ENCODE measurements around the gene CYP27B1.

GRCh38 chr12:57726884-57727757 is 39.8 kb downstream of the CYP27B1 start:
- no peak for TF ChIP-seq TAF1 (IDR thresholded peaks at IDR 0.05; ENCODE audit: borderline replicate concordance, insufficient read depth, low read length)
- TF ChIP-seq, protein P1, sequence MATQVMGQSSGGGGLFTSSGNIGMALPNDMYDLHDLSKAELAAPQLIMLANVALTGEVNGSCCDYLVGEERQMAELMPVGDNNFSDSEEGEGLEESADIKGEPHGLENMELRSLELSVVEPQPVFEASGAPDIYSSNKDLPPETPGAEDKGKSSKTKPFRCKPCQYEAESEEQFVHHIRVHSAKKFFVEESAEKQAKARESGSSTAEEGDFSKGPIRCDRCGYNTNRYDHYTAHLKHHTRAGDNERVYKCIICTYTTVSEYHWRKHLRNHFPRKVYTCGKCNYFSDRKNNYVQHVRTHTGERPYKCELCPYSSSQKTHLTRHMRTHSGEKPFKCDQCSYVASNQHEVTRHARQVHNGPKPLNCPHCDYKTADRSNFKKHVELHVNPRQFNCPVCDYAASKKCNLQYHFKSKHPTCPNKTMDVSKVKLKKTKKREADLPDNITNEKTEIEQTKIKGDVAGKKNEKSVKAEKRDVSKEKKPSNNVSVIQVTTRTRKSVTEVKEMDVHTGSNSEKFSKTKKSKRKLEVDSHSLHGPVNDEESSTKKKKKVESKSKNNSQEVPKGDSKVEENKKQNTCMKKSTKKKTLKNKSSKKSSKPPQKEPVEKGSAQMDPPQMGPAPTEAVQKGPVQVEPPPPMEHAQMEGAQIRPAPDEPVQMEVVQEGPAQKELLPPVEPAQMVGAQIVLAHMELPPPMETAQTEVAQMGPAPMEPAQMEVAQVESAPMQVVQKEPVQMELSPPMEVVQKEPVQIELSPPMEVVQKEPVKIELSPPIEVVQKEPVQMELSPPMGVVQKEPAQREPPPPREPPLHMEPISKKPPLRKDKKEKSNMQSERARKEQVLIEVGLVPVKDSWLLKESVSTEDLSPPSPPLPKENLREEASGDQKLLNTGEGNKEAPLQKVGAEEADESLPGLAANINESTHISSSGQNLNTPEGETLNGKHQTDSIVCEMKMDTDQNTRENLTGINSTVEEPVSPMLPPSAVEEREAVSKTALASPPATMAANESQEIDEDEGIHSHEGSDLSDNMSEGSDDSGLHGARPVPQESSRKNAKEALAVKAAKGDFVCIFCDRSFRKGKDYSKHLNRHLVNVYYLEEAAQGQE (IDR thresholded peaks at IDR 0.05; ENCODE audit: insufficient read depth in 1 of 2, low read depth in 2 of 2, low read length in 2 of 2): peak; percentile 71 to 88

All from PFSK-1 (cell line).